ENCODE measurements around the gene USP11. TPM values are rescaled to one million over a fixed set of nuclear protein-coding genes. Genes with fewer than 3 reads are reported as not detected.

USP11 gene
- total and polyA plus RNA-seq, 2 of the 4 experiments (the other 2 are of a cell fraction) = 33.5 to 59.7 TPM

- Histone ChIP-seq H3K4me2 (ENCODE audit: low read depth, low read length) (no peak overlapping the region), H3K14ac (replicated peaks; ENCODE audit: low read depth, low read length) (no peak overlapping the region), H3K4ac (ENCODE audit: low read depth, low read length) (no peak overlapping the region), H4K20me1 (ENCODE audit: insufficient read depth, low read length) (no peaks in the 10 kb centered on the region; the same call in 1 of the 2 replicates), H3K9me1 (ENCODE audit: insufficient read depth, low read length) (no peaks in the 10 kb centered on the region), H3K27ac (ENCODE audit: insufficient read depth, low read length) (no peak overlapping the region), H3K18ac (ENCODE audit: low read depth, low read length) (no peak overlapping the region), H3K4me3 (ENCODE audit: insufficient read depth, low read depth, low read length) (no peak overlapping the region), H4K8ac (ENCODE audit: low read depth in 2 of 2, low read length in 2 of 2) (no peak overlapping the region), H3K23ac (ENCODE audit: low read depth, low read length) (no peak overlapping the region), H3K9me3 (ENCODE audit: control insufficient read depth, insufficient read depth, low read length) (no peaks in the 10 kb centered on the region), H2AK5ac (ENCODE audit: low read depth, low read length) (no peak overlapping the region), H2AK9ac (replicated peaks; ENCODE audit: low read depth, low read length, poor library complexity) (no peak overlapping the region), H3K79me1 (ENCODE audit: low read depth in 1 of 2, low read length in 2 of 2) (peaks cover 3% of the 10 kb centered on the region in 2 experiments; a peak in 1 of 4 replicates), H2BK5ac (ENCODE audit: low read depth, low read length, poor library complexity, severe bottlenecking) (no peak overlapping the region), H2BK20ac (ENCODE audit: low read depth, low read length) (no peak overlapping the region), H4K5ac (ENCODE audit: low read depth, low read length) (no peak overlapping the region), H4K91ac (ENCODE audit: insufficient read depth, low read depth, low read length) (no peak overlapping the region), H3K36me3 (ENCODE audit: control insufficient read depth, insufficient read depth, low read length) (peaks cover 24% of the 10 kb centered on the region), H3K56ac (ENCODE audit: extremely low read depth, insufficient read depth, low read length) (no peak overlapping the region), H3K27me3 (ENCODE audit: control insufficient read depth, insufficient read depth, low read length) (peaks cover 9% of the 10 kb centered on the region; the same call in 1 of the 2 replicates), H3K9ac (ENCODE audit: low read depth, low read length) (no peak overlapping the region), H2BK15ac (ENCODE audit: low read depth, low read length) (no peak overlapping the region), H2BK120ac (ENCODE audit: low read depth, low read length) (no peak overlapping the region), H3K4me1 (ENCODE audit: control insufficient read depth, insufficient read depth, low read length) (no peaks in the 10 kb centered on the region), H2AFZ (replicated peaks; ENCODE audit: low read length, poor library complexity) (no peak overlapping the region)
- no peak for TF ChIP-seq ELK1 (IDR thresholded peaks at IDR 0.05; ENCODE audit: borderline replicate concordance, low read depth, low read length)
- no peak for TF ChIP-seq SMC3 (IDR thresholded peaks at IDR 0.05; ENCODE audit: low read depth, low read length)
- TF ChIP-seq FOS (IDR thresholded peaks at IDR 0.05; ENCODE audit: low read depth, low read length) = no peak
- TF ChIP-seq CTCF (conservative IDR thresholded peaks at IDR 0.05; ENCODE audit: low read depth, low read length) = no peak
- TF ChIP-seq RAD21 (IDR thresholded peaks at IDR 0.05; ENCODE audit: low read length) = no peak
- no peak for TF ChIP-seq NFE2L2 (IDR thresholded peaks at IDR 0.05; ENCODE audit: low read depth, low read length)
- no peak for TF ChIP-seq USF2 (IDR thresholded peaks at IDR 0.05; ENCODE audit: low read depth, low read length)
- TF ChIP-seq BHLHE40 (IDR thresholded peaks at IDR 0.05; ENCODE audit: low read depth, low read length) = no peak
- no peak for TF ChIP-seq POLR2A (IDR thresholded peaks at IDR 0.05; ENCODE audit: low read depth, low read length)
- TF ChIP-seq MAFK (IDR thresholded peaks at IDR 0.05; ENCODE audit: low read depth, low read length) = no peak
- no peak for TF ChIP-seq RFX5 (IDR thresholded peaks at IDR 0.05; ENCODE audit: low read depth, low read length)
- no peak for TF ChIP-seq RCOR1 (IDR thresholded peaks at IDR 0.05; ENCODE audit: insufficient replicate concordance, low read length)
- no peak for TF ChIP-seq MAZ (IDR thresholded peaks at IDR 0.05; ENCODE audit: borderline replicate concordance, low read depth, low read length)
- no peak for TF ChIP-seq CEBPB (IDR thresholded peaks at IDR 0.05; ENCODE audit: low read depth, low read length)
- no peak for TF ChIP-seq MXI1 (IDR thresholded peaks at IDR 0.05; ENCODE audit: borderline replicate concordance, low read depth, low read length)
- TF ChIP-seq CHD1 (IDR thresholded peaks at IDR 0.05; ENCODE audit: low read depth, low read length) = no peak
- no peak for DNase-seq
- in situ Hi-C loops (cut with MboI; ENCODE audit: low sequenced_read_pairs) (no loop called here), intact Hi-C loops (cut with micrococcal nuclease) (no loop called here), dilution Hi-C loops (cut with HindIII; ENCODE audit: low sequenced_read_pairs, unreplicated experiment) (no loop called here)
- ATAC-seq (ENCODE audit: low read depth) = no peak
- BruUV-seq (replicated peaks) = no TSS peak
- no CpG with 5 or more reads among the region's 4 CpGs for WGBS, 2 experiments (ENCODE audit: extremely low coverage in 2 of 2, insufficient read length in 1 of 2)
- POLR2A ChIA-PET (ENCODE audit: unreplicated experiment) = no interaction called here
- CTCF ChIA-PET = no interaction called here
Measured at GRCh38 chrX:47184486-47184885, 48.3 kb upstream of the USP11 start.

Data from IMR-90 (cell line).